ENCODE results near the gene G6PD. TPM values are rescaled to one million over a fixed set of nuclear protein-coding genes. Genes with fewer than 3 reads are reported as not detected.
"Not testable (repeated sequence)": the region's sequence is repeated elsewhere in the genome, so short reads cannot be mapped to it uniquely, and the experiment has no call there.

Gene G6PD
- 106 TPM for polyA plus RNA-seq (2012; ENCODE audit: insufficient read depth, insufficient read length)

- peak within 1 kb of the TSS; percentile 86 for H3K4me3 ChIP-seq (ENCODE audit: low read length)
- DNase-seq (ENCODE audit: low read depth, low spot score) = peak; percentile 40
These were observed at the start of gene G6PD for GRCh38 chrX:154546354-154547244. G6PD (minus strand) TSS chrX:154546846; CDS start chrX:154546155, 691 bp downstream.

- H3K4me3 ChIP-seq (ENCODE audit: low read length) = no peak overlapping the region
- no peak for DNase-seq (ENCODE audit: low read depth, low spot score)
These were observed 49.1 kb upstream of the G6PD start for GRCh38 chrX:154595559-154596249.

- DNase-seq (ENCODE audit: low read depth, low spot score) = no peak
- H3K4me3 ChIP-seq (ENCODE audit: low read length) = no peak overlapping the region
These were observed 47.8 kb upstream of the G6PD start for GRCh38 chrX:154594491-154594890.

GRCh38 chrX:154593201-154593600 lies 46.6 kb upstream of the G6PD start:
- DNase-seq (ENCODE audit: low read depth, low spot score) = no peak
- H3K4me3 ChIP-seq (ENCODE audit: low read length) = no peak overlapping the region

GRCh38 chrX:154592505-154592904 lies 45.9 kb upstream of the G6PD start:
- no peak overlapping the region for H3K4me3 ChIP-seq (ENCODE audit: low read length)
- DNase-seq (ENCODE audit: low read depth, low spot score) = no peak

- H3K4me3 ChIP-seq (ENCODE audit: low read length); DNase-seq (ENCODE audit: low read depth, low spot score): not testable (repeated sequence)
These were observed 43.8 kb upstream of the G6PD start for GRCh38 chrX:154590415-154590814.

GRCh38 chrX:154584585-154585183 lies 38.0 kb upstream of the G6PD start, which contains the start of gene CTAG1A:
CTAG1A (plus strand) TSS chrX:154585133; CDS start chrX:154585207, 74 bp downstream.
- not testable (repeated sequence) for H3K4me3 ChIP-seq (ENCODE audit: low read length); DNase-seq (ENCODE audit: low read depth, low spot score)

GRCh38 chrX:154582994-154583393 lies 36.3 kb upstream of the G6PD start:
- DNase-seq (ENCODE audit: low read depth, low spot score); H3K4me3 ChIP-seq (ENCODE audit: low read length): not testable (repeated sequence)

GRCh38 chrX:154575076-154575475 lies 28.4 kb upstream of the G6PD start:
- not testable (repeated sequence) for H3K4me3 ChIP-seq (ENCODE audit: low read length); DNase-seq (ENCODE audit: low read depth, low spot score)

- H3K4me3 ChIP-seq (ENCODE audit: low read length); DNase-seq (ENCODE audit: low read depth, low spot score): not testable (repeated sequence)
These were observed 26.4 kb upstream of the G6PD start for GRCh38 chrX:154573061-154573460.

- not testable (repeated sequence) for H3K4me3 ChIP-seq (ENCODE audit: low read length); DNase-seq (ENCODE audit: low read depth, low spot score)
These were observed 23.7 kb upstream of the G6PD start for GRCh38 chrX:154570361-154570760.

- not testable (repeated sequence) for H3K4me3 ChIP-seq (ENCODE audit: low read length); DNase-seq (ENCODE audit: low read depth, low spot score)
These were observed 15.6 kb upstream of the G6PD start for GRCh38 chrX:154562295-154562694.

- DNase-seq (ENCODE audit: low read depth, low spot score); H3K4me3 ChIP-seq (ENCODE audit: low read length): not testable (repeated sequence)
These were observed 13.7 kb upstream of the G6PD start for GRCh38 chrX:154560326-154560725.

GRCh38 chrX:154558896-154559295 lies 12.2 kb upstream of the G6PD start:
- DNase-seq (ENCODE audit: low read depth, low spot score); H3K4me3 ChIP-seq (ENCODE audit: low read length): not testable (repeated sequence)

GRCh38 chrX:154558060-154558690 lies 11.5 kb upstream of the G6PD start:
- DNase-seq (ENCODE audit: low read depth, low spot score); H3K4me3 ChIP-seq (ENCODE audit: low read length): not testable (repeated sequence)

- not testable (repeated sequence) for DNase-seq (ENCODE audit: low read depth, low spot score); H3K4me3 ChIP-seq (ENCODE audit: low read length)
These were observed 5.6 kb upstream of the G6PD start for GRCh38 chrX:154552112-154552806.

GRCh38 chrX:154549766-154550165 lies 3.1 kb upstream of the G6PD start:
- DNase-seq (ENCODE audit: low read depth, low spot score) = no peak
- no peak overlapping the region for H3K4me3 ChIP-seq (ENCODE audit: low read length)

GRCh38 chrX:154548028-154548316 lies 1.3 kb upstream of the G6PD start:
- DNase-seq (ENCODE audit: low read depth, low spot score) = no peak
- peak overlapping the region; percentile 86 for H3K4me3 ChIP-seq (ENCODE audit: low read length)

All from Jurkat, Clone E6-1 (cell line).